ENCODE results near the gene ZNF8.
"Not testable (repeated sequence)": the region's sequence is repeated elsewhere in the genome, so short reads cannot be mapped to it uniquely, and the experiment has no call there.

The ZNF8 gene

DNA sequence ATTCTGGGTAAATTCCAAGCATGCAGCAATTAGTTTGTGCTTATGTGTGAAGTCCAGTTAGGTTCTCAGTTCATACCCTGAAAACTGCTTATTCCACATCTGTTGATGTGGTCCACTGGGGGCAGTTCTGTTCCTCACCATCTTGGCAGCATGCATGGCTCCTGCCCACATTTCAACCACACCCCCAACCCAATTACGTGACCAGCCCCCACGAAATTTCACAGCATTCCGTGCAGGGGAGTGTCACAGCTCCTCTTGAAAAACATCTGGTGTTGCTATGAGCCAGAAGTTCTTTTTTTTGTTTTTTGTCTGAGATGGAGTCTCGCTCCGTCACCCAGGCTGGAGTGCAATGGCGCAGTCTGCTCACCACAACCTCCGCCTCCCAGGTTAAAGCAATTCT, 17.3 kb downstream of the ZNF8 start:
- DNase-seq (ENCODE audit: low read depth in 2 of 2) = no peak

DNA sequence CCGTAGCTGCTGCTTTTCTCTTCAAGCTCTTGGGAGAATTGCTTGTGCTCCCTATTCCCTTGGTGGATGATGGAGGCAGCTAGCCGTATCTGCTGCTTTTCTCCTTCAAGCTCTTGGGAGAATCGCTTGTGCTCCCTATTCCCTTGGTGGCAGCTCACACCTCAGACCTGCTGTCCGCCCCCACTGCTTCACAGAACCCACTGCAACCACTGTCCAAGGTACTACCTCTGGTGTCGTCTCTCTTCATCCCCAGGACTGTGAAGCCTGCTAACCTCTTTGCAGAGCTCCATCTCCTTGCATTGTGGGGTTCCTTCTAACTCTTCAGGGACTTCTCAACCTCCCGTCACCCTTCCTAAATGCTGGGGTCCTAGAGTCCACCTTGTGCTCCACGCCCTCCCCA, 21.9 kb downstream of the ZNF8 start:
- DNase-seq (ENCODE audit: low read depth in 2 of 2) = no peak

DNA sequence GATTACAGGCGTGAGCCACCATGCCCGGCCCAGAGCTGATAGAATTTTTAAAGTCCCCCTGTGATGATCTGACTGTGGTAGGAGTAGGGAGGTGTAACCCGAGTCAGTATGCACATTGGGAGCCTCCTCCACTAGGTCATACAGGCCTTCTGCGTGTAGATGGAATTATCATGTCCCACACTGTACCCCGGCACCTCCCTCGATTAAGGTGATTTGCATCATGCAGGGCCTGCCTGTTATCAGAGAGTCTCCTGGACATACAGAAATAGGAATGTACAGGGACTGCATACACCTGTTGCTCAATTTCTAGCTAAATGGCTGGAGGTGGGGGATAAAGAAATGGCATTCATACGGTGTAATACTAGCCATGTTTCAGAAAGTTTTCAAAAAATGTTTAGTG, 25.5 kb downstream of the ZNF8 start:
- DNase-seq (ENCODE audit: low read depth in 2 of 2) = no peak

DNA sequence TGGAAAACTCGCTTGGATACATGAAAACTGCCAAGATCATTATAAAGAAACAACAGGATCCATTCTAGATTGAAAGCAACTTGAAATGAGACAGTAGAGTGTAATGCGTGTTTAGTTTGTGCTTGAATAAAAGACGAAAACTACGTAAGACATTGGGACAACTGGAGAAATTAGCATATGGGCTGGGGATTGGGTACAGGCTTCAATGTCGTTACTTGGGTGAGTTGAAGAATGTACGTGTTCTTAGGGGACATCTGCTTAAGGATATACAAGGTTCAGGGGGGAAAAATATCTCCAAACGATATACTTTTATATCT, 26.0 kb downstream of the ZNF8 start:
- no peak for DNase-seq (ENCODE audit: low read depth in 2 of 2)

DNA sequence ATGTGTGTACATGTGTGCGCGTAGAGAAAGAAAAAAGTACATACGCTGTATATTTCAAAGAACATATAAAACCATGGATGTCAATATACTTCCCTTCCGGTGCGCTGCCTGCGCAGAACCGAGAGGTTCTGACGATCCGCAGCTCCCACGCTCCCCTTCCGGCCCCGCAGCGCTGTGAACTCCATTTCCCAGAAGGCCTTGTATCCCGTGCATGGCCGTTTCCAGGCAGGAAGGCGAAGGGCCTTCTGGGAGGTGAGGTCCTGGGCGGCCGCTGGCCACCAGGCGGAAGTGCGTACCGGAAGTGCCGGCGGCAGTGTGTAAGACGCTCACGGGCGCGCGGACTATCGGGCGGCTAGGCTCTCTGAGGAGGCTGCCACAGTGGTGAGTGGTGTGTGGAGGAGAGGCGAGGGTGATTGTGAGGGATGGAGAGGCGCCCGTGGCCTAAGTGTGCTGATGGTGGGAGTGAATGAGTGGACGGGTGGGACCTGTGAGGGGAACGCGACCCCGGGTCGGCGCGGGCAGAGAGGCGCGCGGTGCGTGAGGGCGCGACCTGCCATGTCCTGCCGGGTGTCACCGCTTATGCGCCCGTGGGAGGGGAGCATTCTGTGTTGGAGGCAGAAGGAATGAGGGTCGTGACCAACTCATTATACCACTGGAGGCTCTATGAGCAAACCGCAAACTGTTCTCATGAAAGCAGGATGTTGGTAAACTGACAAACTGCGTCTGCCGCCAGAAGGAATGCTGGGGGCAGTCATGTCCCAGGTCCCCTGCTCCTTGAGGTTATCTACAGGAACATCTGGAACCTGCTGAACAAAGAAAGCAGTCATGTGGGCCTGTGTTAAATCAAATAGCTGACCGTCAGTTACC, 26.5 kb downstream of the ZNF8 start, which contains the start of gene ERVK3-1:
TSS of gene ERVK3-1 (plus strand) at position 313 of the 867 bp plus-strand sequence. CDS start 6,792 bp downstream, outside the sequence.
- DNase-seq (ENCODE audit: low read depth in 2 of 2) = peak; percentile 91 to 92

DNA sequence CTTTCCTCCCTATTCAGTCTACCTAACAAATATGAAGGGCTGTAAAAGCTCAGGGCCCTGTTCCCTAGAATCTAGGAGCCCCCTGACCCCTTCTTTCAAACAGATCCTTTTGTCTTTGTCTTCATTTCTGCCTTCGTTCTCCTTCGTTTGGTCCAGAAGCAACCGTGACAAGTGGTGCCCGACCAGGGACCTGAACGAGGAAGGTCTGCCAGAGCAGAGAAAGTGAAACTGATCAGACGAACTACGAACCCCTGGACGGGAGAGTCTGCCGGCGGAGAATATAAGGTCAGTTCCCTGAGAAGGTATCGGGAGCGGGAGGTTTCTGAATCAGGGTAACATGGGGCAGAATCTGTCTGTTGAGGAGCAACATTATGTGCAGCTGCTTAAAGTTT, 27.2 kb downstream of the ZNF8 start:
- DNase-seq (ENCODE audit: low read depth in 2 of 2) = no peak

DNA sequence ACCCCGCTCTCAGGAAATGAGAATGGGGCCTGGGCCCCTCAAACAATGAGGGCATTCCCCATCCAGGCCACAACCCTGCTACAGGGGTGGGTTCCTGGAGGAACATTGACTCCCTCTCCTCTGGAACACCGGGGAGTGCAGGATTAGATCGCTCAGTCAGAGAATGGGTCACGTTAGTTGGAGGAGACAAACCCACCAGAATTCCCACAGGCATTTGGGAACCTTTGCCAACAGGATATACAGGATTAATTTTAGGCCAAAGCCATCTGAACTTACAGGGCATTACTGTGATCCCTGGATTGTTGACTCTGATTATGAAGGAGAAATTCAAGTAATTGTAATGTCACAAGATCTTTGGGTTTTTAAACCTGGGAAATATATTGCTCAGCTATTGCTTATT, 29.0 kb downstream of the ZNF8 start:
- no peak for DNase-seq (ENCODE audit: low read depth in 2 of 2)

DNA sequence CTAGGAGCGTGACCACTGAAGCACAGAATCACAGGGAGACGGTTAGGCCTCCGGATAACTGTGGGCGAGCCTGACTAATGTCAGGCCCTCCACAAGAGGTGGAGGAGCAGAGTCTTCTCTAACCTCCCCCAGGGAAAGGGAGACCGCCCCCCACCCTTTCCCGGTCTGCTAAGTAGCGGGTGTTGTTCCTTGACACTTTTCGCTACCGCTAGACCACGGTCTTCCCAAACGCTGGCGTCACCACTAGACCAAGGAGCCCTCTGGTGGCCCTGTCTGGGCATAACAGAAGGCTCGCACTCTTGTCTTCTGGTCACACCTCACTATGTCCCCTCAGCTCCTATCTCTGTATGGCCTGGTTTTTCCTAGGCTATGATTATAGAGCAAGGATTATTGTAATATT, 31.9 kb downstream of the ZNF8 start:
- DNase-seq (ENCODE audit: low read depth in 2 of 2) = not testable (repeated sequence)

DNA sequence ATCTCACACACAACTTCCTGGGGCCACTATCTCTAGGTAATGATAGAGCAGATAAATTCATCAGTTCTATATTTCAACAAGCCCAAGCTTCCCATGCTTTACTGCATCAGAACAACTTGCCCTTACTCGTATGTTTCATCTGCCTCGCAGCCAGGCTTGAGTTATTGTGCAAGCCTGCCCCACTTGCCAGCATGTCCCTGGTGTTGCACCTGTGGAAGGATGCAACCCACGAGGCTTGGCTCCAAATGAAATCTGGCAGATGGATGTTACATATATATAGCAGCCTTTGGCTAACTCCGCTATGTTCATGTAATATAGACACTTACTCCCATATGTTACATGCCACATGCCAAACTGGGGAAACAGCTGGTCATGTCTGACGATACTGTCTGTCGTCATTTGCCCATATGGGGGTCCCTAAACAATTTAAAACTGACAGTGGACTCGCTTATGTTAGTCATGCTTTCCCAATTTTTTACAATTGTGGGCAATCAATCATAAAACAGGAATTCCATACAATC, 32.6 kb downstream of the ZNF8 start:
- DNase-seq (ENCODE audit: low read depth in 2 of 2) = no peak

DNA sequence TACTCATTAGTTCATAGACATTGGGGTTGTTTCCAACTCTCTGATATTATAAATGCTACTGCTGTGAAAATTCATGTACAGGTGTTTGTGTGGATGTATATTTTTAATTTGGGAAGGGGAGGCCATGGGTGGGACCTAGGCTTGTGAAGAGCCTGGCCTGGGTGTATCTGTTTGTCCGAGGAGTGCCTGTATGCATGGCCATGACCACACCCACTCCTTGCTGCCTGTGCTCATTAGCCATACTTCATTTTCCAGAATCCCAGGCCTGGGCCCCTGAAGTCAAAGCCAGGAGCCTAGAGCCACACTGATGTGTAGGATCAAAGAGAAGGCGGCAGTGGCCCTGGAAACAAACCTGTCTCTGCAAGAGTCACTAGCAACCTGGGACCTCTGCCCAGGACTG, 36.8 kb downstream of the ZNF8 start:
- no peak for DNase-seq (ENCODE audit: low read depth in 2 of 2)

DNA sequence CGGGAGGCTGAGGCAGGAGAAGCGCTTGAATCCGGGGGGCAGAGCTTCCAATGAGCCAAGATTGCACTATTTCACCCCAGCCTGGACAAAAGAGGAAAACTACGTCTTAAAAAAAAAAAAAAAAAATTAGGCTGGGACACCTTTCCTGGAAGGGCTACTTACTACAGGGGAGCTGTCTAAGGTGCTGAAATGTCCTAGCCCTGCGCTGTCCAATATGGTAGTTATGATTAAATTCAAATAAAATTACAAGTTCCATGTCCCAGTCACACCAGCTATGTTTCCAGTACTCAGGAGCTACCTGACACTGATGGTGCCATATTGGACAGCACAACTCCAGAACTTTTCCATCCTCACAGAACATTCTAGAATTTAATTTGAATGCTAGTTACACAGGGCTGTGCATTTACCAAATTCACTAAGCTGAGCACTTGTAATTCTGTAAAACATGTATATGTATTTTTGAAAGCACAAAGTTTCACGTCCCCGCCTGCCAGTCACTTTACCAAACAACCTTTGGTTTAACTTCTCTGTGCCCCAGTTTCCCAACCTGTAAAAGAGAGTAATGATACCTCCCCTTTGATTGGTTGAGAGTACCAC, 38.8 kb downstream of the ZNF8 start:
- no peak for DNase-seq (ENCODE audit: low read depth in 2 of 2)

DNA sequence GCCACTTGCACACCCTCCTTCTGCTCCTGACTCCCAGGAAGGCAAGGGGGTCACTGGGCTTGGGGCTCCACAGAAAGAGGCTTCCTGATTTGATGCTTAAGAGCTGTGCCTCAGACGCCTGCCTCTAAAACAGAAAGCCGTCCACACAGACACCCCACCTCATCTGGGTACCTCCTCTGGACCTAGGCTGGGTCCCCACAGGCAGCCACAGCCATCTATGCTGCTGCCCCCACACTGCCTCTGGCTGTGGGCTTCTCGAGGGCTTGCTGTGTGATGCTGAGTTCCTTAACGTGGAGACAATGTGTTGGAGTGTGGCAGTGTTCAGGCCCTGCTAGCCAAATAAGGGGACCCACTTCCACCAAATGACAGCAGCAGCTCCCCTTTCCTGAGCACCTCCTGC, 39.5 kb downstream of the ZNF8 start:
- no peak for DNase-seq (ENCODE audit: low read depth in 2 of 2)

DNA sequence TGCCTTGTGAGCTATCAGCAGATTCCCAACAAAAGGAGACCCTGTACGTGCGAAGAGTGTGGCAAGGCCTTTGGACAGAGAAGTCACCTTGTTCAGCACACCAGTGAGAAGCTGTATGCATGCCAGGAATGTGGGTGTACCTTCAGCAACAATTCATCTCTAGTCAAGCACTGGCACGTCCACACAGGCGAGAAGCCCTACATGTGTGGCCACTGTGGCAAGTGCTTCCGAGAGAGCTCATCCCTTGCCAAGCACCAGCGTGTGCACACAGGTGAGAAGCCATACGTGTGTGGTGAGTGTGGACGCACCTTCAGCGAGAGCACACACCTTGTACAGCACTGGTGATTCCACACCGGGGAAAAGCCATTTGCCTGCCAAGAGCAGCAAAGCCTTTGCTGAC, 40.5 kb downstream of the ZNF8 start:
- DNase-seq (ENCODE audit: low read depth in 2 of 2) = no peak

DNA sequence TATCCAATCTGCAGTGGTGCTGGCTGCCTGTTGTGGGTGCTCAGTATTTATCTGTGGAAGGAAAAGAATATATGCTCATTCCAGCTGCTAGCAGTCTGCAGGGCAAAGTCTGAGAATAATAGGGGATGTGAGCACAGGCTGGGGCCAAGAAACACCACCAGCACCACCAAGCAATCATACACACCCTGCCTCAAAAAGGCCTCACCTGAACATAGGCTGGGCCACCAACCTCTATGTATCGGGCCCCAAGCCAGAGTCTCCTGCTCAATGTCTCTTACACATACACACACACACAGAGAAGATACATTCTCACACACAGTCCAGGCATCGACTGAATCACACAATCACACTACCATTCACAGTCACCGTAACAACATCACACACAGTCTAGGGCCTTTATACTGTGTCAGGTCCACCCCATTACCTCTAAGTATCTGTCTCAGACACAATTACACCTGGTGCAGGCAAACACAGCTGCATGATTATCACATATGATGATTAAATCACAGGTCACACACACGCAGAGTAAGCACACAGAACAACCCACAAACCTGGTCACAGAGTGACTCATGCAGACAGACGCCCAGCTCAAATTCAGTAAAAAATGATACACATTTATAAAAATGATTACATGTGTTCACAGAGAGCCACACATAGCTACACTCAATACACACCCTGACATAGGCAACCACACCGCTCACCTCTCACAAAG, 46.7 kb downstream of the ZNF8 start:
- no peak for DNase-seq (ENCODE audit: low read depth in 2 of 2)

DNA sequence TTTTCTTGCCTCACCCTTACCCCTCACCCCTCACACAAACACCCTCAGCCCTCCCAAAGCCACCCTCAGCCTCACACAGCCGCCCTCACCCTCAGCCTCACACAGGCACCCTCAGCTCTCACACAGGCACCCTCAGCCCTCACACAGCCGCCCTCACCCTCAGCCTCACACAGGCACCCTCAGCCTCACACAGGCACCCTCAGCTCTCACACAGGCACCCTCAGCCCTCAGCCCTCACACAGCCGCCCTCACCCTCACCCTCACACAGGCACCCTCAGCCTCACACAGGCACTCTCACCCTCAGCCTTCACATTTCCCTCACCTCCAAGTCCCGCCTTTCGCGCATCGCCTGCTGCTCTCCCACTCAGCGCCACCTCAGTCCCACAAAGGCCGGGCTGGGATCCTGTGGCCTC, 47.8 kb downstream of the ZNF8 start:
- DNase-seq (ENCODE audit: low read depth in 2 of 2) = no peak

DNA sequence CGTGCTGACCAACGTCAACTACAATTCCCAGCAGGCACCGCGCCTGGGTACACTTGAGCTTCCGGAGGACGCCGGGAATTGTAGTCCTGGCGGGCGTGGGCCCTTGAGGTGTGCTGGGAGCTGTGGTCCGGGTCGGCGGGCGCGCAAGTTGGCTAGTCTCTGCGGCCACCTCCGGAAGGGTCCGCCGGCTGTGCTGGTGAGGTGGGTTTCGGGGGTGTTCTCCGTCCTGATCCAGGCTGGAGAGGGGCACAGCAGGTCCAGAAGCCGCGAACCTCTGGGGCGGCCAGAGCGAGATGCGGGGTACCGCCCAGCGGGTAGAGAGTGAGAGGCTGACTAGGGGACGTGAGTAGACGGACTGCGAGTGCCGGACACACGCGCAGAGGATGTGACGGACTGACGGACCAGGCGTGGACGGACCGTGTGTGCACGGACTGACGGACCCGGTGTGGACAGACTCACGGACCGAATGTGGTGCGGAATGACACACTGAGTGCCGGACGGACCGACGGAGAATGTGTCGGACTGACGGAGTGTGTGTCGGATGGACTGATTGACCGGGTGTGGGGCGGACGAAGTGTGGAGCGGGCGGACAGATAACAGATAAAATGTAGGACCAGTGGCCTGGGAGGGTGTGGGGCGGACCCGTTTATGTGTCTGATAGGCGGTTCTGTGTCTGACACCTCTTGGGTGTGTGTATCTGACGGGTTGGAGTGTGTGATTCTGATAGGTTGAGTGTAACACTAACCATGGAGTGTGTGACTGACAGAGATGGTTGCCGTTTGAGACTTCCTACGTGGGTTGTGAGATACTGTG, 48.4 kb downstream of the ZNF8 start, which contains the start of gene ZSCAN22:
TSS of gene ZSCAN22 (plus strand) at position 81 of the 813 bp plus-strand sequence. CDS start 7,809 bp downstream, outside the sequence.
- peak; percentile 87 to 90 for DNase-seq (ENCODE audit: low read depth in 2 of 2)

DNA sequence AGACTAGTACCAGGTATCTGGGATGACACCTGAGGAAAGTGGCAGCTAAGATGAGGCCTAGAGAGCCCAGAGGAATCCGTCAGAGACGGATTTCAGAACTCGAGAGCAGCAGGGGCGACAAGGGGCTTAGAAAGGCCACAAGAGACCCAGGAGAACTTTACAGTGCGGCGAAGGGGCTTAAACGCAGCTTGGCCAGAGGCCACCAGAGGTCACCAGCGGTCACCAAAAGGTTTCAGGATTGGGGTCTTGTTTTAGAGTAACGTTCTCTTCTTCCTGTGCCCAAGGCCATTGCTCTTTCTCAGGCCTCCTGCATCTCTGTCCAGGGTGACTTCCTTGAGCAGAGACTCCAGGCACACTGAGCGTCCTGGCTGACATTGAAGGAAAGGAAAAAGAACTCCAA, 50.2 kb downstream of the ZNF8 start:
- no peak for DNase-seq (ENCODE audit: low read depth in 2 of 2)

DNA sequence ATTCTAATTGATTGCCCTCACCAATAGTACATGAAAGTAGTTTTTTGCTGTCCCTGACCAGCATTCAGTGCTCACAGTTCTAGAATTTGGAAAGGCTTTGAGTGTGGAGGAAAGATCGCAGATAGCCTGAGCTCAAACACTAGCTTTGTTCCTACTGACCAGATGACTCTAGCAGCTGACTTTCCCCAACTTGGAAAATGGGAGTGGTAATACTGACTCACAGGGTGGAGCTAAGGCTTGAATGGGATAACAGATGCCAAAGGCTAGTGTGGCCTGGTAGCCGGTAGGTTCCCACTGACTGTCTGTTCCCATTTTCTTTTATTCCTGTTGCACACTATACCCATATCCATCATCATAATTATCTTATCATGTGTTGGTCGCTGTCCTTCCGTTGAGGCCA, 51.7 kb downstream of the ZNF8 start:
- DNase-seq (ENCODE audit: low read depth in 2 of 2) = no peak

DNA sequence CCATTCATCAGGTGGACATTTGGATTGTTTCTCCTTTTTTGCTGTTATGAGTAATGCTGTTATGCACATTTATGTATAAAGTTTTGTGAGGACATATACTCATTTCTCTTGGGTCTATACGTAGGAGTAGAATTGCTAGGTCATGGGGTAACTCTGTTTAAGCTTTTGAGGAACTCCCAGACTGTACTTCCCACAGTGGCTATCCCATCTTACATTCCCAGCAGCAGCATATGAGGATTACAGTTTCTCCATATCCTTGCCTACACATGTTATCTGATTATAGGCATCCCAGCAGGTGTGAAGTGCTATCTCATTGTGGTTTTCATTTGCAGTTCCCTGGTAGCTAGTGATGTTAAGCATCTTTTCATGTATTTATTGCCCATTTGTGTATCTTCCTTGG, 53.9 kb downstream of the ZNF8 start:
- DNase-seq (ENCODE audit: low read depth in 2 of 2) = no peak

DNA sequence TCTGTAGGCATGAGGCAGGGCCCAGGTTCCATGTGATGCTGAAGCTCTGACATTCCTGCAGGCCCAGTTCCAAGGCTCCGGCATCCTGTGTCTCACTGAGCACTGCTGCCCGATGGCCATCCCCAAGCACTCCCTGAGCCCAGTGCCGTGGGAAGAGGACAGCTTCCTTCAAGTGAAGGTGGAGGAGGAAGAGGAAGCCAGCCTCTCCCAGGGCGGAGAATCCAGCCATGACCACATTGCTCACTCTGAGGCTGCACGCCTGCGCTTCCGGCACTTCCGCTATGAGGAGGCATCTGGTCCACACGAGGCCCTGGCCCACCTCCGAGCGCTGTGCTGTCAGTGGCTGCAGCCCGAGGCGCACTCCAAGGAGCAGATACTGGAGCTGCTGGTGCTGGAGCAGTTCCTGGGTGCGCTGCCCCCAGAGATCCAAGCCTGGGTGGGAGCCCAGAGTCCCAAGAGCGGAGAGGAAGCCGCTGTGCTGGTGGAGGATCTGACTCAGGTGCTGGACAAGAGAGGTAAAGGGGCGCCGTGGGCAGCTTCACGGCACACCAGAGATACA, 56.0 kb downstream of the ZNF8 start:
- DNase-seq (ENCODE audit: low read depth in 2 of 2) = no peak

DNA sequence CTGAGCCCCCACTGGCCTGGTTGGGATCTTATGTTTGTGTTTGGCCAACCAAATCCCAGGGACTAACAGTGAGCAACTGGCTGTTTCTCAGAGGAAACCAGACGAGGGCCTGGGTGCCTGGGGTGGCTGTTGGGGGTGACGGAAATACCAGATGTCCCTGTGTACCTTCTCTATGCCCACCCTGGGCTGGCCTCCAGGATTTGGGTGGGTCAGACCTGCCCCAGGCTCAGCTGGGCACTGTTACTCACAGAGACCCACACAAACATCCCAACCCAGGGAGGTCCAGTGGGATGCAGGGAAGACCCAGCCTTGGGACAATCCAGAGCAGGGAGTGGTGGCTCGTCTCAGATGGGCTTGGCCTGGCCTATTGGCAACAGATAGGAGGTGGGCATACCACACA, 56.9 kb downstream of the ZNF8 start:
- DNase-seq (ENCODE audit: low read depth in 2 of 2) = no peak

Data from stimulated activated CD4-positive, alpha-beta T cell treated with anti-CD3 and anti-CD28 coated beads, Interleukin-15, amount 100 ng/mL, for 48 hours (primary cell).